GM23248 (cell line): ENCODE measurements around the gene PNLIPRP3. TPM values are rescaled to one million over a fixed set of nuclear protein-coding genes. Genes with fewer than 3 reads are reported as not detected.

Experiments
- DNase-seq: peaks from one replicate; pipeline ENCODE4 v3.0.0-alpha.2; 2015
- H2AFZ ChIP-seq: fragments of 200-600 bp; sonication (generic); 2 replicates; pipeline ENCODE4 v1.6.1; 2016; ENCODE audit warnings: antibody characterized with exemption
- H3F3A ChIP-seq: fragments of 200-600 bp; sonication (generic); 2 replicates; pipeline ENCODE4 v1.6.1; 2016; ENCODE audit warnings: mild to moderate bottlenecking, antibody characterized with exemption, mixed run types; ENCODE audit not compliant: insufficient read depth
- H3K27ac ChIP-seq: fragments of 200-600 bp; sonication (generic); 2 replicates; pipeline ENCODE4 v1.5.1; 2016; ENCODE audit warnings: mild to moderate bottlenecking
- H3K27me3 ChIP-seq: fragments of 200-600 bp; sonication (generic); replicated peaks from 2 replicates; pipeline ENCODE4 v1.6.1; 2016; ENCODE audit warnings: mild to moderate bottlenecking; ENCODE audit not compliant: insufficient read depth
- H3K36me3 ChIP-seq: fragments of 200-600 bp; sonication (generic); 2 replicates; pipeline ENCODE4 v1.6.1; 2016; ENCODE audit warnings: low read depth, mild to moderate bottlenecking
- H3K4me1 ChIP-seq: fragments of 200-600 bp; sonication (generic); 2 replicates; pipeline ENCODE4 v1.6.1; 2016; ENCODE audit warnings: mild to moderate bottlenecking; ENCODE audit not compliant: insufficient read depth
- H3K4me2 ChIP-seq: fragments of 200-600 bp; sonication (generic); one replicate; pipeline ENCODE4 v1.6.1; 2016; ENCODE audit warnings: mild to moderate bottlenecking; ENCODE audit not compliant: unreplicated experiment
- H3K4me3 ChIP-seq: fragments of 200-600 bp; sonication (generic); 2 replicates; pipeline ENCODE4 v1.5.1; 2016; ENCODE audit warnings: mild to moderate bottlenecking
- H3K79me2 ChIP-seq: fragments of 200-600 bp; sonication (generic); 2 replicates; pipeline ENCODE4 v1.6.1; 2016; ENCODE audit warnings: mild to moderate bottlenecking; ENCODE audit not compliant: insufficient read depth
- H3K9ac ChIP-seq: fragments of 200-600 bp; sonication (generic); 2 replicates; pipeline ENCODE4 v1.6.1; 2016; ENCODE audit warnings: mild to moderate bottlenecking
- H3K9me2 ChIP-seq: fragments of 200-600 bp; sonication (generic); 2 replicates; pipeline ENCODE4 v1.6.1; 2016; ENCODE audit warnings: mixed run types, mild to moderate bottlenecking, moderate library complexity; ENCODE audit not compliant: insufficient read depth
- H3K9me3 ChIP-seq: fragments of 200-600 bp; sonication (generic); one replicate; pipeline ENCODE4 v1.6.1; 2017; ENCODE audit warnings: low read depth
- H4K20me1 ChIP-seq: fragments of 200-600 bp; sonication (generic); 2 replicates; pipeline ENCODE4 v1.6.0; 2016; ENCODE audit not compliant: insufficient read depth
- EZH2 ChIP-seq: fragments of 200-600 bp; sonication (generic); IDR thresholded peaks from 2 replicates; pipeline ENCODE4 v1.6.1; 2018; ENCODE audit warnings: antibody characterized with exemption, mild to moderate bottlenecking; ENCODE audit not compliant: insufficient read depth, poor library complexity, severe bottlenecking
- EZH2phosphoT487 ChIP-seq: fragments of 200-600 bp; sonication (generic); IDR thresholded peaks from 2 replicates; pipeline ENCODE4 v1.6.1; 2018; ENCODE audit warnings: antibody characterized with exemption, moderate library complexity, mild to moderate bottlenecking, low read depth; ENCODE audit not compliant: insufficient read depth
- WGBS, 2 experiments: methylation state at CpG; one replicate each; pipeline ENCODE4 v1.1.6; 2015 to 2017; ENCODE audit warnings: low lambda C conversion rate in 2 of 2, low coverage in 1 of 2; ENCODE audit errors: missing lambda C conversion rate in 2 of 2; 5-methylcytosine and 5-hydroxymethylcytosine counted together
- in situ Hi-C: fragments of 300-500 bp; cut with MboI; formaldehyde crosslinking; loops from 2 replicates; pipeline ENCODE4 v1.15.0; 2020
- polyA plus RNA-seq: library from polyadenylated mRNA; unstranded; fragments of >200 nt; fragmentation: Nextera tagmentation; extraction: Ambion mirVana; gene quantifications from 2 replicates; pipeline ENCODE4 v1.2.1, GENCODE V29; 2016
- total RNA-seq: library from RNA; depleted of rRNA; stranded (reverse); fragments of >200 nt; shearing (Covaris generic); gene quantifications from 2 replicates; pipeline ENCODE4 v1.2.3, GENCODE V29; 2014

PNLIPRP3 gene
- total and polyA plus RNA-seq, 2 experiments from 2014 or later: not detected

GRCh38 chr10:116465546-116465945 is 37.9 kb downstream of the PNLIPRP3 start:
- Histone ChIP-seq H3K4me1 (no peaks in the 10 kb centered on the region), H4K20me1 (no peaks in the 10 kb centered on the region), H3K9me3 (no peaks in the 10 kb centered on the region), H3K27ac (no peak overlapping the region), H3K27me3 (no peaks in the 10 kb centered on the region), H3K4me2 (no peak overlapping the region), H3K36me3 (no peaks in the 10 kb centered on the region), H3K79me2 (no peaks in the 10 kb centered on the region), H3F3A (no peaks in the 10 kb centered on the region), H2AFZ (no peak overlapping the region), H3K9ac (no peak overlapping the region), H3K9me2 (no peaks in the 10 kb centered on the region), H3K4me3 (no peak overlapping the region)
- in situ Hi-C loops: no loop called here
- TF ChIP-seq EZH2 (no peak), EZH2phosphoT487 (no peak)
- no peak for DNase-seq
- 30 to 34% methylated on average over 3 of the region's 3 CpGs for WGBS, 2 experiments

- 18 to 24% methylated on average over 7 of the region's 7 CpGs for WGBS, 2 experiments
- no peak for DNase-seq
- Histone ChIP-seq H3K27ac (no peak overlapping the region), H4K20me1 (no peaks in the 10 kb centered on the region), H3K36me3 (no peaks in the 10 kb centered on the region), H3K4me3 (no peak overlapping the region), H2AFZ (no peak overlapping the region), H3K27me3 (no peaks in the 10 kb centered on the region), H3K9me3 (no peaks in the 10 kb centered on the region), H3K9me2 (no peaks in the 10 kb centered on the region), H3K79me2 (no peaks in the 10 kb centered on the region), H3F3A (no peaks in the 10 kb centered on the region), H3K4me2 (no peak overlapping the region), H3K4me1 (0 out of 2 replicates have a peak, but pooled peaks cover 4% of the 10 kb centered on the region), H3K9ac (no peak overlapping the region)
- TF ChIP-seq EZH2: no peak
- no peak for TF ChIP-seq EZH2phosphoT487
- in situ Hi-C loops: no loop called here
Measured at GRCh38 chr10:116466715-116467422, 39.2 kb downstream of the PNLIPRP3 start.

- in situ Hi-C loops: no loop called here
- peak; percentile 5 for DNase-seq
- Histone ChIP-seq H3K4me3 (no peak overlapping the region), H3K4me2 (no peak overlapping the region), H2AFZ (no peak overlapping the region), H3K27ac (no peak overlapping the region), H3F3A (no peaks in the 10 kb centered on the region), H3K9ac (no peak overlapping the region), H3K9me3 (no peaks in the 10 kb centered on the region), H3K79me2 (no peaks in the 10 kb centered on the region), H3K36me3 (no peaks in the 10 kb centered on the region), H3K9me2 (no peaks in the 10 kb centered on the region), H4K20me1 (no peaks in the 10 kb centered on the region), H3K27me3 (no peaks in the 10 kb centered on the region), H3K4me1 (0 out of 2 replicates have a peak, but pooled peaks cover 4% of the 10 kb centered on the region)
- WGBS, 2 experiments: 37 to 41% methylated on average over 3 of the region's 3 CpGs
- TF ChIP-seq EZH2 (no peak), EZH2phosphoT487 (no peak)
Measured at GRCh38 chr10:116469437-116469836, 41.8 kb downstream of the PNLIPRP3 start.

GRCh38 chr10:116470071-116470470 is 42.4 kb downstream of the PNLIPRP3 start:
- Histone ChIP-seq H3K79me2 (no peaks in the 10 kb centered on the region), H3K27ac (no peak overlapping the region), H3K4me1 (0 out of 2 replicates have a peak, but pooled peaks cover 4% of the 10 kb centered on the region), H3K36me3 (no peaks in the 10 kb centered on the region), H2AFZ (no peak overlapping the region), H3K9me3 (no peaks in the 10 kb centered on the region), H3K9me2 (no peaks in the 10 kb centered on the region), H3F3A (no peaks in the 10 kb centered on the region), H3K4me3 (no peak overlapping the region), H3K4me2 (no peak overlapping the region), H3K9ac (no peak overlapping the region), H3K27me3 (no peaks in the 10 kb centered on the region), H4K20me1 (no peaks in the 10 kb centered on the region)
- DNase-seq: no peak
- TF ChIP-seq EZH2phosphoT487: no peak
- no peak for TF ChIP-seq EZH2
- 64 to 65% methylated on average over 4 of the region's 4 CpGs for WGBS, 2 experiments
- in situ Hi-C loops: no loop called here
